HG03135 (cell line): Measurements from ENCODE around the gene DDC.
"Not testable (repeated sequence)": the region's sequence is repeated elsewhere in the genome, so short reads cannot be mapped to it uniquely, and the experiment has no call there.

ENCODE experiments used
- ATAC-seq: cut with Tn5 transposase; IDR thresholded peaks from one replicate; pipeline ENCODE4 v1.9.1; 2021; ENCODE audit warnings: mild to moderate bottlenecking, moderate library complexity; ENCODE audit not compliant: unreplicated experiment

The DDC gene

GRCh38 chr7:50590535-50590934 lies 25.3 kb upstream of the DDC start:
- no peak for ATAC-seq

GRCh38 chr7:50589364-50589763 lies 24.2 kb upstream of the DDC start:
- ATAC-seq: no peak

- no peak for ATAC-seq
These were observed 23.7 kb upstream of the DDC start for GRCh38 chr7:50588937-50589336.

GRCh38 chr7:50587737-50588136 lies 22.5 kb upstream of the DDC start:
- ATAC-seq: no peak

- ATAC-seq: no peak
These were observed 19.7 kb upstream of the DDC start for GRCh38 chr7:50584793-50585408.

- ATAC-seq: no peak
These were observed 19.2 kb upstream of the DDC start for GRCh38 chr7:50584386-50584785.

GRCh38 chr7:50583295-50583694 lies 18.1 kb upstream of the DDC start:
- not testable (repeated sequence) for ATAC-seq

- ATAC-seq: not testable (repeated sequence)
These were observed 17.1 kb upstream of the DDC start for GRCh38 chr7:50582271-50582670.

GRCh38 chr7:50580666-50581065 lies 15.5 kb upstream of the DDC start:
- ATAC-seq: not testable (repeated sequence)

- no peak for ATAC-seq
These were observed 14.9 kb upstream of the DDC start for GRCh38 chr7:50580057-50580456.

- not testable (repeated sequence) for ATAC-seq
These were observed 12.9 kb upstream of the DDC start for GRCh38 chr7:50578105-50578504.

- no peak for ATAC-seq
These were observed 12.4 kb upstream of the DDC start for GRCh38 chr7:50577569-50577968.

GRCh38 chr7:50576388-50576787 lies 11.2 kb upstream of the DDC start:
- not testable (repeated sequence) for ATAC-seq

GRCh38 chr7:50567715-50568261 lies 2.6 kb upstream of the DDC start:
- ATAC-seq: no peak

GRCh38 chr7:50565977-50566376 lies 772 bp upstream of the DDC start:
- ATAC-seq: no peak

- ATAC-seq: no peak
These were observed 333 bp upstream of the DDC start for GRCh38 chr7:50565559-50565916.

- no peak for ATAC-seq
These were observed 1.0 kb downstream of the DDC start for GRCh38 chr7:50564171-50564570.

GRCh38 chr7:50562136-50562535 lies 3.1 kb downstream of the DDC start:
- no peak for ATAC-seq

- no peak for ATAC-seq
These were observed 4.3 kb downstream of the DDC start for GRCh38 chr7:50560865-50561351.

- ATAC-seq: no peak
These were observed 5.3 kb downstream of the DDC start for GRCh38 chr7:50559881-50560280.

GRCh38 chr7:50558294-50559053 lies 6.7 kb downstream of the DDC start:
- no peak for ATAC-seq

GRCh38 chr7:50557099-50557498 lies 8.1 kb downstream of the DDC start:
- no peak for ATAC-seq
